ENCODE measurements around the gene DNAJC13.

GRCh38 chr3:132530624-132531023, 113.3 kb downstream of the DNAJC13 start:
- no peak for TF ChIP-seq POLR2AphosphoS5 (IDR thresholded peaks at IDR 0.05; ENCODE audit: insufficient read depth, low read depth, low read length)
- no peak for TF ChIP-seq GATA2 (IDR thresholded peaks at IDR 0.05; ENCODE audit: insufficient read depth, insufficient read length, low read depth, low read length)
- TF ChIP-seq, protein P1, sequence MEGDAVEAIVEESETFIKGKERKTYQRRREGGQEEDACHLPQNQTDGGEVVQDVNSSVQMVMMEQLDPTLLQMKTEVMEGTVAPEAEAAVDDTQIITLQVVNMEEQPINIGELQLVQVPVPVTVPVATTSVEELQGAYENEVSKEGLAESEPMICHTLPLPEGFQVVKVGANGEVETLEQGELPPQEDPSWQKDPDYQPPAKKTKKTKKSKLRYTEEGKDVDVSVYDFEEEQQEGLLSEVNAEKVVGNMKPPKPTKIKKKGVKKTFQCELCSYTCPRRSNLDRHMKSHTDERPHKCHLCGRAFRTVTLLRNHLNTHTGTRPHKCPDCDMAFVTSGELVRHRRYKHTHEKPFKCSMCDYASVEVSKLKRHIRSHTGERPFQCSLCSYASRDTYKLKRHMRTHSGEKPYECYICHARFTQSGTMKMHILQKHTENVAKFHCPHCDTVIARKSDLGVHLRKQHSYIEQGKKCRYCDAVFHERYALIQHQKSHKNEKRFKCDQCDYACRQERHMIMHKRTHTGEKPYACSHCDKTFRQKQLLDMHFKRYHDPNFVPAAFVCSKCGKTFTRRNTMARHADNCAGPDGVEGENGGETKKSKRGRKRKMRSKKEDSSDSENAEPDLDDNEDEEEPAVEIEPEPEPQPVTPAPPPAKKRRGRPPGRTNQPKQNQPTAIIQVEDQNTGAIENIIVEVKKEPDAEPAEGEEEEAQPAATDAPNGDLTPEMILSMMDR (IDR thresholded peaks at IDR 0.05; ENCODE audit: extremely low read depth in 1 of 2, insufficient read depth in 1 of 2, low read depth in 1 of 2, low read length in 2 of 2) = no peak
